ENCODE measurements around the gene FRMD6.

GRCh38 chr14:51627313-51627712, 24.4 kb upstream of the FRMD6 start:
- TF ChIP-seq EGR1 (IDR thresholded peaks at IDR 0.05; ENCODE audit: low read depth) = no peak
- TF ChIP-seq, protein P1, sequence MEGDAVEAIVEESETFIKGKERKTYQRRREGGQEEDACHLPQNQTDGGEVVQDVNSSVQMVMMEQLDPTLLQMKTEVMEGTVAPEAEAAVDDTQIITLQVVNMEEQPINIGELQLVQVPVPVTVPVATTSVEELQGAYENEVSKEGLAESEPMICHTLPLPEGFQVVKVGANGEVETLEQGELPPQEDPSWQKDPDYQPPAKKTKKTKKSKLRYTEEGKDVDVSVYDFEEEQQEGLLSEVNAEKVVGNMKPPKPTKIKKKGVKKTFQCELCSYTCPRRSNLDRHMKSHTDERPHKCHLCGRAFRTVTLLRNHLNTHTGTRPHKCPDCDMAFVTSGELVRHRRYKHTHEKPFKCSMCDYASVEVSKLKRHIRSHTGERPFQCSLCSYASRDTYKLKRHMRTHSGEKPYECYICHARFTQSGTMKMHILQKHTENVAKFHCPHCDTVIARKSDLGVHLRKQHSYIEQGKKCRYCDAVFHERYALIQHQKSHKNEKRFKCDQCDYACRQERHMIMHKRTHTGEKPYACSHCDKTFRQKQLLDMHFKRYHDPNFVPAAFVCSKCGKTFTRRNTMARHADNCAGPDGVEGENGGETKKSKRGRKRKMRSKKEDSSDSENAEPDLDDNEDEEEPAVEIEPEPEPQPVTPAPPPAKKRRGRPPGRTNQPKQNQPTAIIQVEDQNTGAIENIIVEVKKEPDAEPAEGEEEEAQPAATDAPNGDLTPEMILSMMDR (IDR thresholded peaks at IDR 0.05 in 2 of 3, conservative IDR thresholded peaks at IDR 0.05 in 1 of 3; ENCODE audit: borderline replicate concordance in 1 of 3, insufficient read depth in 1 of 3, low read depth in 2 of 3, low read length in 2 of 3) = no peak

Data from HCT116 (cell line).